HG03342 (cell line): ENCODE results near the gene FHOD3.
"Not testable (repeated sequence)": the region's sequence is repeated elsewhere in the genome, so short reads cannot be mapped to it uniquely, and the experiment has no call there.

ENCODE experiments used
- ATAC-seq: cut with Tn5 transposase; IDR thresholded peaks from one replicate; pipeline ENCODE4 v1.9.1; 2021; ENCODE audit warnings: mild to moderate bottlenecking, moderate library complexity; ENCODE audit not compliant: unreplicated experiment

Gene FHOD3

GRCh38 chr18:36812678-36813077, 515.2 kb downstream of the FHOD3 start:
- no peak for ATAC-seq

- ATAC-seq = no peak
Observed at GRCh38 chr18:36813101-36813775, 515.7 kb downstream of the FHOD3 start.

GRCh38 chr18:36813824-36814223, 516.3 kb downstream of the FHOD3 start:
- ATAC-seq = no peak

GRCh38 chr18:36814994-36815393, 517.5 kb downstream of the FHOD3 start:
- no peak for ATAC-seq

- ATAC-seq = not testable (repeated sequence)
Observed at GRCh38 chr18:36816096-36816495, 518.6 kb downstream of the FHOD3 start.

GRCh38 chr18:36817039-36817438, 519.5 kb downstream of the FHOD3 start:
- no peak for ATAC-seq

- no peak for ATAC-seq
Observed at GRCh38 chr18:36818652-36819051, 521.1 kb downstream of the FHOD3 start.

- no peak for ATAC-seq
Observed at GRCh38 chr18:36819621-36820020, 522.1 kb downstream of the FHOD3 start.

GRCh38 chr18:36821681-36822080, 524.2 kb downstream of the FHOD3 start:
- no peak for ATAC-seq

- no peak for ATAC-seq
Observed at GRCh38 chr18:36825526-36825925, 528.0 kb downstream of the FHOD3 start.

GRCh38 chr18:36826556-36826955, 529.0 kb downstream of the FHOD3 start:
- no peak for ATAC-seq

GRCh38 chr18:36828157-36828629, 530.7 kb downstream of the FHOD3 start:
- ATAC-seq = no peak

GRCh38 chr18:36828630-36829361, 531.3 kb downstream of the FHOD3 start, which contains the start of the genes KIAA1328 and TPGS2:
Gene KIAA1328, plus strand, starts transcription at chr18:36829127. Its CDS starts 12 bp downstream, at chr18:36829139.
Gene TPGS2, minus strand, starts transcription at chr18:36829002. Its CDS starts 235 bp downstream, at chr18:36828767.
- peak; percentile 94 for ATAC-seq
